K562 (cell line): ENCODE data around the gene SCMH1. TPM values are rescaled to one million over a fixed set of nuclear protein-coding genes. Genes with fewer than 3 reads are reported as not detected.
A peak's percentile ranks its signal among the peaks of the same experiment; 100 is the strongest.

Experiments
- ATAC-seq: fragments of 200-7000 bp; cut with Tn5 transposase; 3 replicates; pipeline ENCODE4 v1.9.1; 2020; ENCODE audit warnings: moderate library complexity
- BruUV-seq: library from RNA; stranded (reverse); fragments of 400-500 nt; replicated peaks from 2 replicates; lab custom pipeline; 2021; lab: Mats Ljungman, UMichigan
- CTCF ChIA-PET: fragments of 300-600 bp; formaldehyde crosslinking; extraction: SDS; loops from one replicate; lab custom pipeline; 2021; ENCODE audit warnings: low intra/inter-chr PET ratio; lab: Yijun Ruan, JAX
- POLR2A ChIA-PET: fragments of 300-600, 350-650 bp; sonication (Branson Sonifier 250); formaldehyde crosslinking; extraction: SDS; loops from one replicate; lab custom pipeline; 2021; ENCODE audit warnings: antibody characterized with exemption, inconsistent platforms; lab: Yijun Ruan, JAX
- DNase-seq, 4 experiments: peaks; one replicate each; pipeline versions ENCODE4 v3.0.0 to v3.0.0-alpha.2; 2011 to 2018; ENCODE audit warnings: low spot score in 3 of 4, mixed read lengths in 3 of 4; ENCODE audit errors: extremely low read depth in 1 of 4
- FAIRE-seq: peaks from 2 replicates; lab custom pipeline; 2011; peaks lifted over from hg19 to GRCh38; lab: Jason Lieb, UNC
- H2AFZ ChIP-seq: 2 replicates; pipeline ENCODE4 v1.6.0; 2011; ENCODE audit warnings: low read depth, low read length, control low read depth, inconsistent platforms
- H3K27ac ChIP-seq: fragments of 200-600 bp; 3 replicates; pipeline ENCODE4 v1.8.0; 2011; ENCODE audit warnings: low read depth, mild to moderate bottlenecking, control low read depth, inconsistent platforms, low read length, moderate library complexity, mixed read lengths; ENCODE audit errors: extremely low read depth
- H3K27me3 ChIP-seq, 2 experiments: fragments of 300-600 bp in 1 of 2; 2 replicates in 1 of 2; 3 replicates in 1 of 2; pipeline versions ENCODE4 v1.6.0 to v1.8.0; 2011; ENCODE audit warnings: inconsistent platforms in 2 of 2, low read length in 2 of 2, mild to moderate bottlenecking in 1 of 2, mixed read lengths in 1 of 2, moderate library complexity in 1 of 2; ENCODE audit not compliant: control insufficient read depth in 2 of 2, insufficient read depth in 2 of 2
- H3K36me3 ChIP-seq: fragments of 300-600 bp; 3 replicates; pipeline ENCODE4 v1.8.0; 2011; ENCODE audit warnings: mild to moderate bottlenecking, low read length, inconsistent platforms; ENCODE audit not compliant: control insufficient read depth, insufficient read depth
- H3K4me1 ChIP-seq, 2 experiments: fragments of 200-600 bp in 1 of 2; replicated peaks in 1 of 2; 2 replicates in 1 of 2; 3 replicates in 1 of 2; pipeline versions ENCODE4 v1.5.1 to v1.8.0; 2011; ENCODE audit warnings: inconsistent platforms in 2 of 2, low read length in 2 of 2, mild to moderate bottlenecking in 1 of 2, mixed read lengths in 1 of 2, moderate library complexity in 1 of 2; ENCODE audit not compliant: control insufficient read depth in 2 of 2, insufficient read depth in 2 of 2
- H3K4me2 ChIP-seq: 2 replicates; pipeline ENCODE4 v1.6.1; 2011; ENCODE audit warnings: low read length, control low read depth, inconsistent platforms, mixed read lengths; ENCODE audit not compliant: insufficient read depth
- H3K4me3 ChIP-seq: fragments of 200-600 bp; sonication (generic), shearing (Covaris generic); 2 replicates; pipeline ENCODE4 v1.5.1; 2016; ENCODE audit warnings: control low read depth, inconsistent platforms
- H3K79me2 ChIP-seq: fragments of 200-600 bp; 3 replicates; pipeline ENCODE4 v1.8.0; 2011; ENCODE audit warnings: low read length, inconsistent platforms; ENCODE audit not compliant: control insufficient read depth, insufficient read depth
- H3K9ac ChIP-seq, 2 experiments: 2 replicates each; pipeline versions ENCODE4 v1.6.0 to v1.6.1; 2011; ENCODE audit warnings: low read depth in 2 of 2, low read length in 2 of 2, control low read depth in 1 of 2, inconsistent platforms in 1 of 2, mild to moderate bottlenecking in 1 of 2, mixed read lengths in 1 of 2; ENCODE audit not compliant: insufficient read depth in 1 of 2
- H3K9me1 ChIP-seq: one replicate; pipeline ENCODE4 v1.6.0; 2011; ENCODE audit warnings: inconsistent platforms, mild to moderate bottlenecking, low read length, moderate library complexity; ENCODE audit not compliant: control insufficient read depth, insufficient read depth
- H3K9me3 ChIP-seq: replicated peaks from 2 replicates; pipeline ENCODE4 v1.5.1; 2011; ENCODE audit warnings: low read depth, low read length, inconsistent platforms; ENCODE audit not compliant: control insufficient read depth, insufficient read depth
- H4K20me1 ChIP-seq: replicated peaks from 2 replicates; pipeline ENCODE4 v1.6.1; 2011; ENCODE audit warnings: low read length, inconsistent platforms, mixed read lengths; ENCODE audit not compliant: control insufficient read depth, insufficient read depth
- ARID1B ChIP-seq: fragments of 450-650 bp; IDR thresholded peaks from 2 replicates; pipeline ENCODE4 v1.6.1; 2016; ENCODE audit warnings: antibody characterized with exemption, mild to moderate bottlenecking, inconsistent platforms
- BHLHE40 ChIP-seq: IDR thresholded peaks from 2 replicates; pipeline ENCODE4 v1.6.1; 2011; ENCODE audit warnings: low read length, improper control_type of control experiment
- CBFA2T2 ChIP-seq: fragments of 450-650 bp; conservative IDR thresholded peaks from 2 replicates; pipeline ENCODE4 v1.6.1; 2017; ENCODE audit warnings: mild to moderate bottlenecking
- CBFA2T3 ChIP-seq: fragments of 450-650 bp; IDR thresholded peaks from 2 replicates; pipeline ENCODE4 v1.6.1; 2017
- CREB5 ChIP-seq: fragments of 250-450 bp; sonication (Bioruptor Pico); IDR thresholded peaks from 2 replicates; pipeline ENCODE4 v1.5.0; 2020; ENCODE audit warnings: mild to moderate bottlenecking
- CTBP1 ChIP-seq: fragments of 450-650 bp; IDR thresholded peaks from 2 replicates; pipeline ENCODE4 v1.6.1; 2016; ENCODE audit warnings: borderline replicate concordance
- CXXC5 ChIP-seq: fragments of 250-450 bp; sonication (Bioruptor Pico); IDR thresholded peaks from 2 replicates; pipeline ENCODE4 v1.8.0; 2022; ENCODE audit warnings: inconsistent platforms, mild to moderate bottlenecking, moderate library complexity
- DPF2 ChIP-seq: fragments of 450-650 bp; IDR thresholded peaks from 2 replicates; pipeline ENCODE4 v1.6.1; 2016
- ESRRA ChIP-seq: fragments of 450-650 bp; IDR thresholded peaks from 2 replicates; pipeline ENCODE4 v1.6.1; 2014; ENCODE audit warnings: low read depth, mild to moderate bottlenecking, moderate library complexity, borderline replicate concordance
- LARP7 ChIP-seq: fragments of 450-650 bp; IDR thresholded peaks from 2 replicates; pipeline ENCODE4 v1.6.1; 2016
- MCM7 ChIP-seq, 2 experiments: fragments of 450-650 bp; IDR thresholded peaks; 2 replicates each; pipeline ENCODE4 v1.6.1; 2016 to 2018
- NCOR1 ChIP-seq: fragments of 450-650 bp; IDR thresholded peaks from 2 replicates; pipeline ENCODE4 v1.6.1; 2016; ENCODE audit warnings: mild to moderate bottlenecking, moderate library complexity
- NFE2L1 ChIP-seq: fragments of 450-650 bp; IDR thresholded peaks from 2 replicates; pipeline ENCODE4 v1.6.1; 2016; ENCODE audit warnings: missing genetic modification characterization, low read depth, mild to moderate bottlenecking, missing compliant biosample characterization, moderate library complexity, borderline replicate concordance
- OTX1 ChIP-seq: fragments of 450-650 bp; formaldehyde crosslinking; IDR thresholded peaks from 2 replicates; pipeline ENCODE4 v1.4.0; 2022; ENCODE audit warnings: mild to moderate bottlenecking
- RCOR1 ChIP-seq, 2 experiments: IDR thresholded peaks; 2 replicates each; pipeline ENCODE4 v1.6.1; 2012; ENCODE audit warnings: low read depth in 2 of 2, low read length in 2 of 2, borderline replicate concordance in 1 of 2, improper control_type of control experiment in 1 of 2
- RFX1 ChIP-seq: fragments of 450-650 bp; IDR thresholded peaks from 2 replicates; pipeline ENCODE4 v1.6.1; 2016; ENCODE audit warnings: mild to moderate bottlenecking, moderate library complexity
- SMARCB1 ChIP-seq: IDR thresholded peaks from 2 replicates; pipeline ENCODE4 v1.6.1; 2011; ENCODE audit warnings: improper control_type of control experiment, low read depth; ENCODE audit not compliant: insufficient read length
- SRF ChIP-seq, 2 experiments: fragments of 250-450, 450-650 bp in 1 of 2; sonication (Bioruptor Pico) in 1 of 2; sonication (generic) in 1 of 2; formaldehyde crosslinking; IDR thresholded peaks; 2 replicates each; pipeline versions ENCODE4 v1.5.0 to v1.5.1; 2020 to 2022; ENCODE audit warnings: mild to moderate bottlenecking in 1 of 2, missing genetic modification reagents in 1 of 2
- TAL1 ChIP-seq: fragments of 450-650 bp; IDR thresholded peaks from 2 replicates; pipeline ENCODE4 v1.6.1; 2016; ENCODE audit warnings: mild to moderate bottlenecking
- TCF3 ChIP-seq: sonication (generic); formaldehyde crosslinking; IDR thresholded peaks from 2 replicates; pipeline ENCODE4 v1.4.0; 2020; ENCODE audit warnings: mild to moderate bottlenecking, missing genetic modification reagents
- TEAD4 ChIP-seq, 2 experiments: sonication (generic) in 1 of 2; formaldehyde crosslinking in 1 of 2; IDR thresholded peaks; 2 replicates each; pipeline versions ENCODE4 v1.6.1 to v1.8.0; 2012 to 2022; ENCODE audit warnings: borderline replicate concordance in 1 of 2, inconsistent platforms in 1 of 2, low read length in 1 of 2, mild to moderate bottlenecking in 1 of 2, missing genetic modification reagents in 1 of 2
- ZNF668 ChIP-seq: fragments of 250-450 bp; sonication (Bioruptor Pico); IDR thresholded peaks from 2 replicates; pipeline ENCODE4 v1.8.0; 2022; ENCODE audit warnings: mild to moderate bottlenecking, inconsistent platforms
- WGBS: fragments of 100-300 bp; shearing (Covaris generic); methylation state at CpG from one replicate; pipeline ENCODE4 v1.1.6; 2016; ENCODE audit warnings: low coverage, mixed read lengths; ENCODE audit not compliant: insufficient coverage; ENCODE audit errors: missing lambda C conversion rate; 5-methylcytosine and 5-hydroxymethylcytosine counted together
- in situ Hi-C: fragments of 300-500 bp; cut with MboI; formaldehyde crosslinking; loops from 4 replicates; pipeline ENCODE4 v1.15.0; 2018; ENCODE audit warnings: inconsistent platforms, mixed read lengths
- intact Hi-C: fragments of 100-400 bp; cut with micrococcal nuclease; formaldehyde crosslinking; loops from 2 replicates; pipeline ENCODE4 v1.14.2; 2022
- polyA plus RNA-seq, 8 experiments: library from polyadenylated mRNA; depleted of rRNA in 4 of 8; stranded (reverse) in 5 of 8; unstranded in 3 of 8; fragments of >200 nt; fragmentation: Nextera tagmentation in 2 of 8; fragmentation: Illumina TruSeq in 1 of 8; extraction: Ambion mirVana in 2 of 8; extraction: Trizol in 1 of 8; gene quantifications; 2 replicates each; pipeline versions ENCODE4 v1.2.1 to v1.2.3, GENCODE V29; 2011 to 2014; ENCODE audit warnings: inconsistent platforms in 1 of 8, missing spikeins in 1 of 8
- total RNA-seq, 7 experiments: library from RNA; depleted of rRNA in 6 of 7; stranded (reverse); fragments of >200 nt in 6 of 7; fragmentation: Illumina TruSeq in 2 of 7; extraction: Trizol in 2 of 7; gene quantifications; 2 replicates each; pipeline versions ENCODE4 v1.2.1 to v1.2.3, GENCODE V29; 2011 to 2021; ENCODE audit warnings: low replicate concordance in 1 of 7

The SCMH1 gene
- total and polyA plus RNA-seq, 9 of the 15 experiments (the other 6 are each of a cell fraction or from before 2014, with no cell fraction given): 8.5 to 37.0 (median 26.8) TPM

- in situ Hi-C loops: no loop called here
- FAIRE-seq (peak; percentile 73), DNase-seq (peak in 3 of 4 experiments; percentile 20 to 70 (median 45))
- ChIA-PET POLR2A (interaction anchor here (1.2 to 1.4 kb wide), 2 partner anchors 11 to 29 kb away, joined by 5 read pairs; no protein-coding TSS in a partner anchor), CTCF (no interaction called here)
- no peak overlapping the region for H2AFZ ChIP-seq
- no peak overlapping the region for H3K27ac ChIP-seq
- H3K9me1 ChIP-seq: no peaks in the 10 kb centered on the region
- TF ChIP-seq NCOR1: peak; percentile 47; the same call in 1 of the 2 replicates
- peak; percentile 19; the same call in 1 of the 2 replicates for TF ChIP-seq CXXC5 (CRISPR knock-in tag)
- peak; percentile 73 for TF ChIP-seq TAL1
- no peak for TF ChIP-seq NFE2L1
- no peak for TF ChIP-seq MCM7 (IDR thresholded peaks at IDR 0.05)
- TF ChIP-seq OTX1 (CRISPR knock-in tag): no peak
- TF ChIP-seq CBFA2T2: peak; percentile 56
- no peak for TF ChIP-seq SMARCB1
- TF ChIP-seq LARP7: no peak
- TF ChIP-seq CBFA2T3: peak; percentile 78
- peak; percentile 33; the same call in 1 of the 2 replicates for TF ChIP-seq BHLHE40
- TF ChIP-seq ESRRA: no peak
- TF ChIP-seq CTBP1: peak; percentile 33; the same call in 1 of the 2 replicates
- TF ChIP-seq SRF (CRISPR knock-in tag; IDR thresholded peaks at IDR 0.05): no peak
- no peak for TF ChIP-seq CREB5 (CRISPR knock-in tag)
- TF ChIP-seq ARID1B: peak; percentile 71
- no peak for TF ChIP-seq RFX1
- TF ChIP-seq RCOR1 (IDR thresholded peaks at IDR 0.05; ENCODE audit: borderline replicate concordance in 1 of 2, low read depth in 2 of 2, low read length in 2 of 2): 0 out of 4 replicates have a peak, but pooled peaks of 1 of the 2 experiments have one; percentile 38
- TF ChIP-seq TCF3: peak; percentile 84
- peak; percentile 61 for TF ChIP-seq TEAD4 (IDR thresholded peaks at IDR 0.05; ENCODE audit: low read length)
- no peak for TF ChIP-seq TEAD4 (CRISPR knock-in tag; IDR thresholded peaks at IDR 0.05; ENCODE audit: borderline replicate concordance)
- TF ChIP-seq DPF2: peak; percentile 29; the same call in 1 of the 2 replicates
- no peak for TF ChIP-seq ZNF668
- TF ChIP-seq, all 486 proteins: peak for 12
- WGBS: 17% methylated on average over 3 of the region's 3 CpGs
- Histone ChIP-seq H3K9me3 (no peaks in the 10 kb centered on the region), H3K27me3 (no peaks in the 10 kb centered on the region), H3K79me2 (no peaks in the 10 kb centered on the region), H3K9ac (peak overlapping the region in 1 of 2 experiments; percentile 45; a peak in 1 of 4 replicates), H3K4me1 (peaks cover 0 to 16% of the 10 kb centered on the region in 2 experiments; a peak in 4 of 5 replicates), H3K36me3 (peaks cover 55% of the 10 kb centered on the region), H3K4me2 (no peak overlapping the region), H3K4me3 (no peak overlapping the region), H4K20me1 (no peaks in the 10 kb centered on the region)
- no TSS peak for BruUV-seq
- intact Hi-C loops: loop anchor here (10.0 kb wide), 1 partner anchor 196 kb away; the partner anchor contains the start of gene SCMH1
- ATAC-seq: peak; percentile 76
Measured at GRCh38 chr1:41048540-41048939, 193.6 kb downstream of the SCMH1 start.
